Measurements from ENCODE around the gene KCNH1.
A peak's percentile ranks its signal among the peaks of the same experiment; 100 is the strongest.
"Not testable (repeated sequence)": the region's sequence is repeated elsewhere in the genome, so short reads cannot be mapped to it uniquely, and the experiment has no call there.

Gene KCNH1

DNA sequence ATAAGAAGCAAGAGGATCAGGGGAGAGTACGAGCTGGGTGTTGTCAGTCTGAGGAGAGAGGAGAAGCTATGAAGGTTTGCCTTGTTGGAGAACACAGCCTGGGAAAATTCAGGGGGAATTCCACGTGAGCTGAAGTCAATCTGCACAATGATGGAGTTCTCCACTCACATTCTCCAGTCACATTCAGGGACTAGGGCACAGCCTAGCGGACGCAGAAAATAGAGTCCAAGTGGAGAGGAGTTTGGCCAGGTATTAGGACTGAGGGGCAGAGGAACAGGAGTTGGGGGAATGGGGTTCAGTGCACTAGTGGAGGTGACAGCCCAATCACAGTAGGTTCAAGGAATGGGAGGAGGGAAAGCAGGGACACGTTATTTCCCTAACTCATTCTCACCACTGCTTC, 124.0 kb downstream of the KCNH1 start:
- DNase-seq: no peak

- DNase-seq: no peak
These were observed 126.1 kb downstream of the KCNH1 start for GRCh38 chr1:211007830-211008229.

DNA sequence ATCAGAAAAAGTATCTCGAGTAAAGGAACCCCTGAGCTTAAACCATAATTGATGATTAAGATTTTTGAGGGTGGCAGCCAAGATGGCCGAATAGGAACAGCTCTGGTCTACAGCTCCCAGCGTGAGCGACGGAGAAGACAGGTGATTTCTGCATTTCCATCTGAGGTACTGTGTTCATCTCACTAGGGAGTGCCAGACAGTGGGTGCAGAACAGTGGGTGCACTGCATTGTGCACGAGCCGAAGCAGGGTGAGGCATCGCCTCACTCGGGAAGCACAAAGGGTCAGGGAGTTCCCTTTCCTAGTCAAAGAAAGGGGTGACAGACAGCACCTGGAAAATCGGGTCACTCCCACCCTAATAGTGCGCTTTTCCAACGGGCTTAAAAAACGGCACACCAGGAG, 138.0 kb downstream of the KCNH1 start:
- not testable (repeated sequence) for DNase-seq

DNA sequence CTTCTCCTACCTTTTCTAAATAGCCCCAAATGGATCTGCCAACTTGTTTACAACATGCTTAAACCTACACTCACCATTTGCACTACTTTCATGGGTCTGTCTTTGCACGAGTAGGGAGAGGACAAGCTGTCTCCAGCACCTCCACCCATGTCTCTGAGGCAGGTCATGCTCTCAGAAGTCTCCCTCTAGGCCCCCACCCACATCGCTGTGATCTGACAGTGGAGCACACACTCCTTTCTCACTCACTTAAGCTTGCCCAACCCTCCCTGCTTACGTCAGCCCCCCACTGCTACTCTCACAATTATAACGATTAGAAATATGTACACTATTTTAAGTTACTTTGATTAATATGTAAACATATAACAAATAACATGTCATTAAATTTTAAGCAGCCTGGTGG, 141.1 kb downstream of the KCNH1 start:
- DNase-seq: no peak

- no peak for DNase-seq
These were observed 144.0 kb downstream of the KCNH1 start for GRCh38 chr1:210989905-210990304.

DNA sequence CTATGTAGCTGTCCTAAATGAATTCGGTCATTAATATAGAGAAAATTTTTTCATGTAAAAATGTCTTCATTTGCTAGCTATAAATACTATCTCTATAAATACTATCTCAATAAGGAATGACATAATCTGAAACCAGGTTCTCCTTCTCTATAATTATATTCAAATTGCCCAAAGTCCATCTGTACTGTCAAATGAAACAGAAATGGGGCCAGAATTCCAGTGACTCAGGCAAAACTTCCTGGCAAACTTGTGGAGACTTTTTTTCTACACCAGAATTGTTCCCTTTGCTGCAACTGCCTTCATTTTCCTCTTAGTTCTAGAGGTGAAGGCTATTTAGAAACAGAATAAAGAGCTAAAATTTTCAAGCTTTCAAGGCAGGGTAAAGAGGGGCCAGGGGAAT, 152.5 kb downstream of the KCNH1 start:
- DNase-seq: no peak

- DNase-seq: no peak
These were observed 153.9 kb downstream of the KCNH1 start for GRCh38 chr1:210980082-210980481.

- no peak for DNase-seq
These were observed 155.0 kb downstream of the KCNH1 start for GRCh38 chr1:210978974-210979354.

- DNase-seq: no peak
These were observed 155.5 kb downstream of the KCNH1 start for GRCh38 chr1:210978316-210978973.

DNA sequence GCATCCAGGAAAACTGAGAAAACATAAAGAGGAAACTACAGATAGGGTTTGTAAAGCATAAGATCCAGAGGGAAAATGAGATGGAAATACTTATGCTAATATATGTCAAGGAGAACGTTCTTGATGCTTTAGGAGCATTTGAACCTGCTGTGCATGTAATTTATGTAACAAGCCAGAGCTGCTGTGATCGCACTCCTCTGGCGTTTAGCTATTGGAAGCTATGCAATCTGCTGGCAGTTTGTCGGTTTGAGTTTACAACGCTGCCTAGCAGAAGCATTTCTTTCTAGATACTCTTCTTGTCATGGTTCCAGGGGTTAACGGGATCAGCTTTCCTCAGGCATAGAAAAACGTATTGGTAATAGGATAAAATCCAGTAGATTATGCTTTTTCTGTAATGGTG, 182.7 kb downstream of the KCNH1 start:
- DNase-seq: no peak

GRCh38 chr1:210949940-210950546, 183.9 kb downstream of the KCNH1 start:
- not testable (repeated sequence) for DNase-seq

DNA sequence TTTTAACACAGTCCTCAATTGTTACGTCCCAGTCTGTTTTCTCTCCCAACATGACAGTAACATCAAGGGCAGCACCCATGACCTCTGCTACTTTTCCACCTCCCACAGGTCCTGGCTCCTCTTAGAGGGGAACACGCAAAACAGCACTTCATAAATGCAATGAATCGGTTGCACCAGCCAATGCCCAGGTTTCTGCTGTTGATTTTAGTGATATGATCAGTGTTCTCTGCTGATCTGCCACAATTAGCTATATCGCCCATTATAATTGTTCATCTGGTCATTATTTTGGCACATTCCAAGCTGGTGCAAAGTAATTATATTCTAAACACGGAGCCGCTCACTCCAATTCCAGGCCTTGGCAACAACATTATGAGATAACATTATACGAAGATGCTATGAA, 184.5 kb downstream of the KCNH1 start:
- DNase-seq: no peak

GRCh38 chr1:210949039-210949438, 184.9 kb downstream of the KCNH1 start:
- DNase-seq: no peak

- DNase-seq: no peak
These were observed 189.7 kb downstream of the KCNH1 start for GRCh38 chr1:210944252-210944651.

GRCh38 chr1:210942513-210942912, 191.4 kb downstream of the KCNH1 start:
- no peak for DNase-seq

- no peak for DNase-seq
These were observed 193.8 kb downstream of the KCNH1 start for GRCh38 chr1:210940081-210940617.

DNA sequence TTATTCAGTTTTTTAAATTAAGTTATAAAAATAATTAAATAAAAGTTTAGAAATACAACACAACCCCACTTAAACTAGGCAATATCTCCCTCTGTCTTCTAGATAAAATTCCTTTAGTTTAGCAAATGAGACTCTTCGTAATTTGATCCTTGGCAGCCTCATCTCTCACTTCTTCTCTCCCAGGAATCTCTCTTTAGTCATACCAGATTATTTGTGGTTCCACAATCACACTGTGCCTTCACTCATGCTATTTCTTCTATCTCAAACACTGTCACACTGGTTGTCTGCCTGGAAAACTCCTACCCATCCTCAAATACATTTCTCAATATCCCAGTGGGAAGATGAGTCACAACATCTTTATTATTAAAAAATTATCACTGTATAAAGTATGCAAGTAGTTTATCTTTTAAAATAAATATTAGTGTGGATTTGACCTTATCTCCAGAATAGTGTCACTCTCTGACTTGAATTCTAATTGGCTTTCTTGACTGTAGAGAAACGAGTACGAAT, 195.5 kb downstream of the KCNH1 start:
- peak; percentile 49 for DNase-seq

DNA sequence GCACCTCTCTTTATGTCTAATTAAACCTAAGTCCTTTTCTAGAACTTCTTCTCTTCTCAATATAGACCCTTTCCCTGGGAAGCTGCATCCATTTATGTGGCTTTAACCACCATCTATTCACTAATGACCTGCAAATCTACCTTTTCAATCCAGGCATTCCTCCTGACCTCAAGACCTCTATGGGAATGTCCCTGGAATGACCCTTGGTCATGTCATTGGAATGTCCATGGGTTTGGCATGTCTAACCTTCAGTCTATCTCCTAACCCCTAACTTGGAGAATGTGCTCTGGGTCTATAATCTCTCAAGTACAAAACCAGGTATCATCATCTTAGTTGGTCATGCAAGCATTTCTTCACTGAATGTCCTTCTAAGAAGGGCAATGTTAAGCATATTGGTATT, 196.1 kb downstream of the KCNH1 start:
- DNase-seq: no peak

GRCh38 chr1:210935905-210936304, 198.0 kb downstream of the KCNH1 start:
- no peak for DNase-seq

DNA sequence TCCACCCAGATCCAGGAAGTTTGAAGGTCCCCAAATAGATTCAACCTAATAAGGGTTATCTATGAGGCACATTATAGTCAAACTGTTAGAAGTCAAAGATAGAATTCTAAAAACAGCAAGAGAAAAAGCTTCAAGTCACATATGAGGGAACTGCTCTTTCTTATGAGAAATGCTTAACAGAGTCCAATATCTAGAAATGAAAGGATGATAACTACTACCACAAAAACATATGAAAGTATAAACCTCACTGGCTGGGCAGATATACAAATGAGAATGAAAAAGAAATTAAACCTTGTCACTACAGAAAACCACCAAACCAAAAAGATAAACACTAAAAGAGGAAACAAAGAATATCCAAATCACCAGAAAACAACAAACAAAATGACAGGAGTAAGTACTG, 201.8 kb downstream of the KCNH1 start:
- DNase-seq: no peak

- DNase-seq: no peak
These were observed 211.3 kb downstream of the KCNH1 start for GRCh38 chr1:210922666-210923065.

DNA sequence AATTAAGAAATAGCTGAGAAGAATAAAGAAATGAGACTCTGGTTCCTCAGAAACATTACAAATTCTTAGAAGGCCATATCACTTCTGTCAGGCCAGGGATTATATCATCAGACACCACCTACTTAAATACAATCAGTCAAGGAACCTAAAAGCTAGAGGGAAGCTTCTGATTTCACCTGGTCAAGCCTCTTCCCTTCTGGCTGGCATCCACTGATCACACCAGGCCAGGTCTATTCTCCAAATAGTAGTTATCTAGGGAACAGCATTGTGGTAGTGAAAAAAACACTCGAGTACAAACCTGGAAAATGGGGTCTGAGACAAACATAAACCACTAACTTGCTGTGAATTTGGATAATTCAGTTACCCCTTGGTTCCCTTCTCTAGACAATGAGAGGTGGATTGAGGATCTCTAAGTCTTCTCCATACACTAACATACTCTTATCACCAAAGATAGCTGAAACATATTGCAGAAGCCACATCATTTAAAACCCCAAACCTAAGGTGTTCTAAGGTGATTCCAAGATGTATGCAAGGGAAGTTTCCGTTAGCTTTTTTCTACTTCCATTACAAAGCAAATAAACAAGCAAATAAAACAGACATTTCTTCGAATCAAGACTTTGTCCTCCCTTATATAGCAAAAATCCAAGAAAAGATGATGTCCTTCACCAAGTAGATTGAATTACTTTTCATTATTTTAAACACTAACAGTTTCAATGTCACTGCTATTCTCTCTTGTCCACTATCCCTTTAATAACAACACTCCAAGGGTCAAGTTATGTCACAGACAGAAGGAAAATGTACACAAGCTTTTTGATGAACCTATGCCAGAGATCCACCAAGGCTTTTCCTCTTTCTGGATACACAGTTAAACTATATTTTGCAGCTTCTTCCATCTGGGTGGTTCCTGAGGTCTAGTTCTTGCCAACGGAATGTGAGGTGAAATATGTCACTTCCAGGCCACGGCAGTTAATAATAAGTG, 212.9 kb downstream of the KCNH1 start:
- DNase-seq: no peak

GRCh38 chr1:210920258-210920657, 213.7 kb downstream of the KCNH1 start:
- no peak for DNase-seq
